ENCODE data around the gene LRRC75B. TPM values are rescaled to one million over a fixed set of nuclear protein-coding genes. Genes with fewer than 3 reads are reported as not detected.
"Not testable (repeated sequence)": the region's sequence is repeated elsewhere in the genome, so short reads cannot be mapped to it uniquely, and the experiment has no call there.

The LRRC75B gene
- polyA plus RNA-seq, 6 donors from 2014 or later, result 0.32 TPM; not detected in 4

DNA sequence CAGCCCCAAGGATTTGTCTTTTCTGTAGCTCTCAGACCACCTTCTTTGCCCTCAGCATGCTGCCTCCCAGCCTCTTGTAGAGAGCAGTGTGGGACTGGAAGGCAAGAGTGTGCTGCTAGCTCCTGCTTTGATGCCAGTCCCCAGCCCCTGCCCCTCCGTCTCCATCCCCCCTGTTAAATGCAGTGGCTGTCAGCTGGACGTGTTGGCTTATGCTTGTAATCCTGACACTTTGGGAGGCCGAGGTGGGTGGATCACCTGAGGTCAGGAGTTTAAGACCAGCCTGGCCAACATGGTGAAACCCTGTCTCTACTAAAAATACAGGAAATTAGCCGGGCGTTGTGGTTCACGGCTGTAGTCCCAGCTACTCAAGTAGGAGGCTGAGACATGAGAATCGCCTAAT, 21.6 kb downstream of the LRRC75B start:
- Mint-ChIP-seq H3K4me1 (peaks cover 11 to 12% (median 11%) of the 10 kb centered on the region in 3 donors), H3K27me3 (no peaks in the 10 kb centered on the region), H3K36me3 (peaks cover 6 to 27% of the 10 kb centered on the region in 2 donors), H3K4me3 (no peak overlapping the region), H3K9me3 (no peaks in the 10 kb centered on the region), H3K27ac (no peak overlapping the region)
- DNase-seq (no peak), ATAC-seq (ENCODE audit: low read depth in 2 of 2) (no peak)

DNA sequence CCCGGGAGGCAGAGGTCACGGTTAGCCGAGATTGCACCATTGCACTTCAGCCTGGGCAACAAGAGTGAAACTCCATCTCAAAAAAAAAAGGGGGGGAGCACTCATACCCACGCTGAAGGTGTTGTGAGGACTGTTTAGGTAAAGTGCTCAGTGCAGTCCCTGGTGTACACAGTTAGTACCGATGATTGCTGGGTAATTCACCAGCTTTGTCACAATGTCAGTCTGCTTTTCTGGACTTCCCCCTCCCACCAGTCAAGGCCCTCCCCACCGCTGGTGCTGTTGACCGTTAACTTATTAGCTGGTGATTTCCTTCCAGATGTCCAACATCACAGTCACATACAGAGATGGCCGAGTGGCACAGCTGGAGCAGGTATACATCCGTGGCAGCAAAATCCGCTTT, 25.2 kb downstream of the LRRC75B start:
- no peaks in the 10 kb centered on the region for H3K9me3 Mint-ChIP-seq
- H3K27me3 Mint-ChIP-seq, result no peaks in the 10 kb centered on the region
- peaks cover 13 to 41% (median 40%) of the 10 kb centered on the region in 3 donors for H3K4me1 Mint-ChIP-seq
- H3K4me3 Mint-ChIP-seq, result no peak overlapping the region
- DNase-seq, result no peak
- peaks cover 6 to 16% of the 10 kb centered on the region in 2 donors for H3K36me3 Mint-ChIP-seq
- no peak overlapping the region for H3K27ac Mint-ChIP-seq
- ATAC-seq (ENCODE audit: low read depth in 2 of 2), result no peak

GRCh38 chr22:24566899-24567511, 25.9 kb downstream of the LRRC75B start:
- no peak overlapping the region for H3K4me3 Mint-ChIP-seq
- no peak for ATAC-seq (ENCODE audit: low read depth in 2 of 2)
- H3K36me3 Mint-ChIP-seq, result peaks cover 4 to 14% of the 10 kb centered on the region in 2 donors
- DNase-seq, result no peak
- H3K27ac Mint-ChIP-seq, result peak overlapping the region in 1 of 6 donors; percentile 16
- H3K27me3 Mint-ChIP-seq, result no peaks in the 10 kb centered on the region
- no peaks in the 10 kb centered on the region for H3K9me3 Mint-ChIP-seq
- peaks cover 13 to 46% (median 44%) of the 10 kb centered on the region in 3 donors for H3K4me1 Mint-ChIP-seq

GRCh38 chr22:24565077-24565476, 27.8 kb downstream of the LRRC75B start:
- no peaks in the 10 kb centered on the region for H3K9me3 Mint-ChIP-seq
- no peaks in the 10 kb centered on the region for H3K27me3 Mint-ChIP-seq
- DNase-seq (no peak), ATAC-seq (ENCODE audit: low read depth in 2 of 2) (no peak)
- peak overlapping the region in 2 of 6 donors; percentile 29 to 62 for H3K27ac Mint-ChIP-seq
- H3K4me1 Mint-ChIP-seq, result peaks cover 16 to 58% (median 49%) of the 10 kb centered on the region in 3 donors
- peaks cover 0 to 6% of the 10 kb centered on the region in 2 donors for H3K36me3 Mint-ChIP-seq
- no peak overlapping the region for H3K4me3 Mint-ChIP-seq

- Mint-ChIP-seq H3K4me1 (peaks cover 21 to 62% (median 52%) of the 10 kb centered on the region in 3 donors), H3K36me3 (peaks cover 0 to 6% of the 10 kb centered on the region in 2 donors)
These were observed 28.4 kb downstream of the LRRC75B start for GRCh38 chr22:24564376-24565058.

DNA sequence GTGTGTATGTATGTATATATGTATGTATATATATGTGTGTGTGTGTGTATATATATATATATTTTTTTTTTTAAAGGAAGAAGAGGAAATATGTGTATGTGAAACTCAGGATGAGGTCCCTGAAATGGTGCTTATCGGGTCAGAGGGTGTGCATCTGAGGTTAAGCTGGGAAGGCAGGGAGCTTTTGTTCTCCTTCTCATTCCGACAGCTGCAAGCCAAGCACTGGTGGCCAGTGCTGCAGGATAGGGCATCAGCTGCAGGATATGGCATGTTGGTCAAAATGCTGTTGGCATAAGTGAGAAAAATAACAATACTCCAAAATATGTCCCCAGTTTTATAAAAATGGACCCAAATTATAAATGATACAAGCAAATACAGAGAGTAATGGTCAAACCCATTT, 29.6 kb downstream of the LRRC75B start:
- H3K36me3 Mint-ChIP-seq, result peaks cover 3 to 12% of the 10 kb centered on the region in 2 donors
- ATAC-seq (ENCODE audit: low read depth in 2 of 2) (no peak), DNase-seq (no peak)
- H3K27ac Mint-ChIP-seq, result no peak overlapping the region
- H3K4me3 Mint-ChIP-seq, result no peak overlapping the region
- H3K9me3 Mint-ChIP-seq, result no peaks in the 10 kb centered on the region
- H3K4me1 Mint-ChIP-seq, result peaks cover 33 to 74% (median 65%) of the 10 kb centered on the region in 3 donors
- no peaks in the 10 kb centered on the region for H3K27me3 Mint-ChIP-seq

More at GRCh38 chr22:24564376-24565058, 28.4 kb downstream of the LRRC75B start:
- peak overlapping the region in 2 of 6 donors; percentile 62 to 90 for H3K27ac Mint-ChIP-seq
- H3K4me3 Mint-ChIP-seq, result no peak overlapping the region
- H3K27me3 Mint-ChIP-seq, result no peaks in the 10 kb centered on the region
- no peaks in the 10 kb centered on the region for H3K9me3 Mint-ChIP-seq
- ATAC-seq (ENCODE audit: low read depth in 2 of 2) (no peak), DNase-seq (no peak)

GRCh38 chr22:24559471-24559870, 33.4 kb downstream of the LRRC75B start:
- Mint-ChIP-seq H3K9me3 (no peaks in the 10 kb centered on the region), H3K4me3 (peak overlapping the region in 7 of 8 donors; percentile 8 to 94 (median 45)), H3K4me1 (peaks cover 47 to 76% (median 65%) of the 10 kb centered on the region in 3 donors), H3K27me3 (no peaks in the 10 kb centered on the region), H3K36me3 (peaks cover 12% of the 10 kb centered on the region in 2 donors), H3K27ac (peak overlapping the region in 3 of 6 donors; percentile 52 to 93 (median 82))
- DNase-seq (no peak), ATAC-seq (ENCODE audit: low read depth in 2 of 2) (no peak)

DNA sequence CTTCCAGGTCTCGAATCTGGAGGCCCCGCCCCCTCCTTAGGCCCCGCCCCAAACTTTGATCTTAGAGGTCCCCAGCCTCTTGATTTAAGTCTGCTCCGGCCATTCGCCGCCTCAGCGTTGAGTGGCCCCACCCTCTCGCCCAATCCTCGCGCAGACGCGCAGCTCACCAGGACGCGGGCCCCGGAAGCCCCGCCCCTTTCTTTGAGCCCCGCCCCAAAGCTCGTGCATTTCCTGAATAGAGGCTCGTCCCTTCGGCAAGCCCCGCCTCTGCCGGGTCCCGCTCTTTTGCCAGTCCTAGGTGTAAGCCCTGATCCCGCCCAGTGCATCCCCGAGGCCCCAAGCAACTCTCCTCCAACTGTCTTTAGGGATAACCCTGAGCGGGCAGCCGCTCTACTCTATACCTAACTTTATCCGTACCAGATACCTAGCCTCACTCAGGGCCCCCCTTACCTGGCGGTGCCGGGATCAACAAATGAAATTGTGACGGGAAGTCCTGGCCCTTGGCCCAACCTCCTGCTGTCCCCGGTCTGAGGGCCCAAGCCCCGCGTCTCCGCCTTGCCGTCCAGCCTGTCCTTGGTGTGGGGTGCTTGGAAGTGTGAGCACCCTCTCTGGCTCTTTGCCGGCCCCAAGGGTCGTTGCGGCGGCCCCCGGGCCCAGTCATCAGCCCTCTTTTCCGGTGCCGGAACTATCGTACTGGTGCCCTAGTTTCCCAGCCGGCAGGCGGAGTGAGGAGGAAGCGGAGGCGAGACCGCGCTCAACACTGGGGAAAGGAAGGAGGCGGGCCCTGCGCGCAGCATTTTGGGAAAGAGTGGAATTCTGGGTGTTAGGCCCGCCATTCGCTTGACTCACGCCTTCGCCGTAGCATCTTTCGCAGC, 37.5 kb downstream of the LRRC75B start, which contains the start of gene SNRPD3:
Gene SNRPD3 (plus strand): TSS at position 835 of the 875 bp plus-strand sequence. CDS start 1,676 bp downstream, outside the sequence.
- Mint-ChIP-seq H3K9me3 (no peaks in the 10 kb centered on the region), H3K4me1 (peaks cover 73 to 87% (median 81%) of the 10 kb centered on the region in 3 donors), H3K27me3 (no peaks in the 10 kb centered on the region), H3K36me3 (peaks cover 12 to 23% of the 10 kb centered on the region in 2 donors), H3K27ac (peak within 1 kb of the TSS; percentile 95 to 99 (median 98)), H3K4me3 (peak within 1 kb of the TSS; percentile 92 to 100 (median 99))
- ATAC-seq (ENCODE audit: low read depth in 2 of 2), result peak; percentile 77 to 80
- peak; percentile 96 for DNase-seq

GRCh38 chr22:24554313-24555164, 38.3 kb downstream of the LRRC75B start, which contains the start of gene GUCD1:
GUCD1 (minus strand) TSS chr22:24555138; CDS start chr22:24554991, 147 bp downstream.
- H3K27me3 Mint-ChIP-seq, result no peaks in the 10 kb centered on the region
- H3K4me1 Mint-ChIP-seq, result peaks cover 73 to 87% (median 83%) of the 10 kb centered on the region in 3 donors
- H3K4me3 Mint-ChIP-seq, result peak within 1 kb of the TSS; percentile 92 to 100 (median 99)
- no peak for ATAC-seq (ENCODE audit: low read depth in 2 of 2)
- H3K9me3 Mint-ChIP-seq, result no peaks in the 10 kb centered on the region
- H3K36me3 Mint-ChIP-seq, result peaks cover 12 to 25% of the 10 kb centered on the region in 2 donors
- DNase-seq, result peak; percentile 22
- H3K27ac Mint-ChIP-seq, result peak within 1 kb of the TSS; percentile 95 to 99 (median 98)

DNA sequence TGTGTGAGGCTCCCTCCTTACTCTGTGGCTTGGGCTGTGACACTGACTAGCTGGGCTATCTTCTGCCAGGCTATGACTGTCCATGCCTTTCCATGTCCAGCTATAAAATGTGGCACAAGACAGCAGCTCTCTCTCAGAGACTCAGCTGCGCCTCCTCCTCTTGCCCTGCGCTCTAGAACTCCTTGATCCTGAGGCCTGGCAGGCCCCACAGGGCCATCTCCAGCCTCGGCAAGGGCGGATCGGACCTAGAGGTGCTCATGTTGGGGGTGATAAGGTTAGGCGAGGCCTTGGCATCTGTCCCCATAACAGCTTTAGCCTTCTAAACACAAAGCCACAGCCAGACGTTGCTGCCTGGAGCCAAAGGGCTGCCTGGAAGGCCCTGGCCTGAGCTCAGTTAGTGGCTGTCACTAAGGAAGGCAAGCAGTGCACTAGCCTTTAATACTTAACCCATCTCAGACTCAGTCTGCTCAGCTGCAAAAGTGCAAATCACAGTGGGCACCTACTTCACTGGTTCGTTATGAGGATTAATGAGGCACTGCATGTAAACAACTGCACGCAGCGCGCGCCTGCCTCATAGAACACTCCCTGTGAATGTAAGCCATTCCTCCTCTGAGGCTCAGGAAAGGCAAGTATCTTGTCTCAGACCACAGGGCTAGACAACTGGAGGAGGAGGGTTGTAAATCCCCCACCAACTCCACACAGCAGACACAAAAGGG, 39.1 kb downstream of the LRRC75B start:
- H3K9me3 Mint-ChIP-seq, result no peaks in the 10 kb centered on the region
- no peak for DNase-seq
- H3K27ac Mint-ChIP-seq, result peak overlapping the region; percentile 95 to 99 (median 96)
- no peak for ATAC-seq (ENCODE audit: low read depth in 2 of 2)
- peaks cover 12 to 24% of the 10 kb centered on the region in 2 donors for H3K36me3 Mint-ChIP-seq
- peaks cover 72 to 87% (median 82%) of the 10 kb centered on the region in 3 donors for H3K4me1 Mint-ChIP-seq
- H3K4me3 Mint-ChIP-seq, result peak overlapping the region; percentile 92 to 100 (median 99)
- H3K27me3 Mint-ChIP-seq, result no peaks in the 10 kb centered on the region

DNA sequence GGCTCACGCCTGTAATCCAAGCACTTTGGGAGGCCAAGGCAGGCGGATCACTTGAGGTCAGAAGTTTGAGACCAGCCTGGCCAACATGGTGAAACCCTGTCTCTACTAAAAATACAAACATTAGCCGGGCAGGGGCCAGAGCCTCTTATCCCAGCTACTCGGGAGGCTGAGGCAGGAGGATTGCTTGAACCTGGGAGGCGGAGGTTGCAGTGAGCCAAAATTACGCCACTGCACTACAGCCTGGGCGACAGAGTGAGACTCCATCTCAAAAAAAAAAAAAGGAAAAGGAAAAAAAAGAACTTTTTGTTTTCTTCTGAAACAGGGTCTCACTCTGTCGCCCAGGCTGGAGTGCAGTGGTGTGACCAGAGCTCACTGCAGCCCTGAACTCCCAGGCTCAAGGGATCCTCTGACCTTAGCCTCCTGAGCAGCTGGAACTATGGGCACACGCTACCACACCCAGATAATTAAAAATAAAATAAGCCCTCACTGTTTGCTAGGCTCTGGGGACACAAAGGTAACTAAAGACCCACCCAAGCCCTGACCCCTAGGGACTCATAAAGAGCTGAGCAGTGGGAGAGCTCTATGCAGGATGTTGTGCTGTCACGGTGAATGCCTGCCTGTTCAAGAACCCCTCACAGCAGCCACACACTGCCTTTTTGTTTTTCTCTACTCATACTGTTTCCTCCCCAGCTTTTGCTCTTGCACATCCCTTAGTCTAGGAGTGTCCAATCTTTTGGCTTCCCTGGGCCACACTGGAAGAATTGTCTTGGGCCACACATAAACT, 40.2 kb downstream of the LRRC75B start:
- peak overlapping the region; percentile 92 to 100 (median 99) for H3K4me3 Mint-ChIP-seq
- H3K36me3 Mint-ChIP-seq, result peaks cover 4 to 17% of the 10 kb centered on the region in 2 donors
- H3K9me3 Mint-ChIP-seq, H3K27me3 Mint-ChIP-seq: not testable (repeated sequence)
- H3K27ac Mint-ChIP-seq, result peak overlapping the region; percentile 95 to 99 (median 96)
- peaks cover 66 to 86% (median 80%) of the 10 kb centered on the region in 3 donors for H3K4me1 Mint-ChIP-seq
- DNase-seq, result peak; percentile 65
- peak; percentile 31 to 36 for ATAC-seq (ENCODE audit: low read depth in 2 of 2)

Measured in naive B cell (primary cell).